ENCODE data around the gene RGPD6.
"Not testable (repeated sequence)": the region's sequence is repeated elsewhere in the genome, so short reads cannot be mapped to it uniquely, and the experiment has no call there.

The RGPD6 gene

DNA sequence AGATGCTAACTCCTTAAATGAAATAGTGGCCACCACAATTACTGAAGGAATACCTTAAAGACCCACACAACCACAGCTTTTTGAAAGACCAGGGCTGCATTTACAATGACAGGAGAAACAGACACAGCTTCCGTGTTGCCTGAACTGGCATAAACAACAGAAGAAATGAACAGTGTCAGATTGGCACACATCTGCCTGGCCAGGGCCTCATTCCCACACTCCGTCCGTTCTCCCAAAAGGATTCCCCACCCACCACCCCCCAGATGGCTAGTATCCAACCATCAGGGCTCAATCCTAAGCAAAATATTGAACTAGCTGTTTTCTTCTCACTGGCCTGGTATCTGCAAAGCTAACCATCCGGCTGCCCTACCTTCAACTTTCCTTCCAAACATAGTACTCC is 96.9 kb downstream of the RGPD6 start:
- not testable (repeated sequence) for DNase-seq

DNA sequence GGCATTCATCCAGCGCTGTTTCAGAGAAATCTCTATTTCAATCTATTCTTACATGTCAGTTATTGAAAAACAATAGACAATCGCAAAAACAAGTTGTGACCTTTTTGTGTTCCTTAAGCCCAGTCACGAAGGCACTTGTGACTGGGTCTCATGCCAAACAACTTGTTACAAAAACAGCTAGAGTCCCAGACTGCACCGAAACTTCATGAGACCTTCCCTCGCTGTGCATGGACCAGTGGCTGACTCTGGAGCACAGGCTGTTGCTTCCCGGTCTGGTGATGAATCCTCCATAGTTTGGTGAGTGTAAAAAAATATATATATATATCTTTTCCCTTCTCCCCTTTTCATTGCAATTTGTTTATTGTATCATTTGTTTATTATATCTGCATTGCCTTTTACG is 99.7 kb downstream of the RGPD6 start:
- DNase-seq = not testable (repeated sequence)

DNA sequence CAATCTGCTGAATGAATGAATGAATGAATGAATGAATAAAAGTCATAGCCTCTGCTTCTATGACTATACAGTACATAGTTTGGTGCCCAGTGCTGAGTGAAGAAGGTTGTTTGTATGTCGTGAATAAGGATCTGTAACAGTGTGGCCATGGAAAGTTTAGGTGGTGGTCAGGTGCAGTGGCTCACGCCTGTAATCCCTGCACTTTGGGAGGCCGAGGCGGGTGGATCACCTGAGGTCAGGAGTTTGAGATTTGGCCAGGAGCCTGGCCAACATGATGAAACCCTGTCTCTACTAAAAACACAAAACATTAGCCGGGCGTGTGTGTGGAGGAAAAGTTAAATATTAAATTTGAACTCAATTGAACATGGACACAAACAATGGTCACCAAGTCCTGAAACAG is 100.1 kb downstream of the RGPD6 start:
- DNase-seq = not testable (repeated sequence)

DNA sequence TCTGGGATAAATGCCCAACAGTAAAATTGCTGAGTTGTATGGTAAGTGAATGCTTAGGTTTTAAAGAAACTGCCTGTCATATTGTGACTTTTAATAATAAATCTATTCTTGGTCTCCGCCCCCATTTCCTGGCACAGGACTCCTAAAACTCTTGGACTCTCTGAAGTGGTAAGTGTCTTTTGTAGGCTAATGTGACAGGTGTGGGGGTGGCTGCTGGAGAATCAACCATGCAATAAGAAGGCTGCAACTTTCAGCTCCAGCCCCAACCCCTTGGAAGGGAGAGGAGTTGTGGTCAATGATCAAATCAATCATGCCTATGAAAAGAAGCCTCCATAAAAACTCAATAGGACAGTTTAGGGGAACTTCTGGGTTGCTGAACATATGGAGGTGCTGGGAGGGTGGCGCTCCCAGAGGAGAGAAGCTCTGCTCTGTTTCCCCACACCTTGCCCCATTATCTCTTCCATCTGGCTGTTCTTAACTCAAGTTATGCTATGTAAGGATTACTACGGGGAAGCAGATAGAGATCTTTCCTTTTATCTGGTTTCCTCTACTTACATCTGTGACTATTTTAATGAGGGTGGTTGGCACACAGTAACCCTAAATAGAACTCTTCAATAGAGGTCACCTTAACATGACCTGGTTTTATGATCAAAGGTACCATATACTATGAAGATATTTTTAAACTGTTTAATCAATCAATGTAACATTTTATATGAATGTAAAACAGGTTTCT is 101.2 kb downstream of the RGPD6 start:
- not testable (repeated sequence) for DNase-seq

DNA sequence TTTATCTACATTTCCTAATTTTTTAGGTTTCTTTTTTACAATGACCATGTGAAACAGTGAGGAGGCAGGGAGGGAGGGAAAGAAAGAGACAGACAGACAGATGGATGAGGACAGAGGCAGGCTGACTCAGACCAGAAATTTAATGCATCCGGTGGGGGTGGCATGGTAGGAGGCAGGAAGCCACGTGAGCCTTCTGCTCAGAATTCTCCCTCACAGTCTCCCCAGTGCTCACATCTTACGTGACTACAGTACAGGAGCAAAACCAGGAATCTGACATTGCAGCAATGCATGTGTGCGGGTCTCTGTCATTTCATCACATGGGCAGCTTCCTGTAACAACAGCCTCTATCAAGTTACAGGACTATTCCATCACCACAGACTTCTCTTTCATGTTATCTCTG is 102.1 kb downstream of the RGPD6 start:
- not testable (repeated sequence) for DNase-seq

DNA sequence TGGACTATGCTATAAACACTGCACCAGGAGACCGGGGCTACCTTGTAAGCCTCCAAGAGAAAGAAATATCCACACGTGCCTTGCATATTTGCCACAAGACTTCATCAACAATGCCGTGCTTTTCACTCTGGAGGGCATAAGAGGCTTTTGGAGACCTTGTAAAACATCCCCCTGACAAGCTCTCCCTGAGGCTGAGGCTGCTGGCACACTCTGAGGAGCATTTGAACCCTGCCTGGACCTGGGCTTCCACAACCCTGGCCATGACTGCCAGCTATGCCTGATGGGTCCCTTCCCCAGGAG is 104.0 kb downstream of the RGPD6 start:
- not testable (repeated sequence) for DNase-seq

DNA sequence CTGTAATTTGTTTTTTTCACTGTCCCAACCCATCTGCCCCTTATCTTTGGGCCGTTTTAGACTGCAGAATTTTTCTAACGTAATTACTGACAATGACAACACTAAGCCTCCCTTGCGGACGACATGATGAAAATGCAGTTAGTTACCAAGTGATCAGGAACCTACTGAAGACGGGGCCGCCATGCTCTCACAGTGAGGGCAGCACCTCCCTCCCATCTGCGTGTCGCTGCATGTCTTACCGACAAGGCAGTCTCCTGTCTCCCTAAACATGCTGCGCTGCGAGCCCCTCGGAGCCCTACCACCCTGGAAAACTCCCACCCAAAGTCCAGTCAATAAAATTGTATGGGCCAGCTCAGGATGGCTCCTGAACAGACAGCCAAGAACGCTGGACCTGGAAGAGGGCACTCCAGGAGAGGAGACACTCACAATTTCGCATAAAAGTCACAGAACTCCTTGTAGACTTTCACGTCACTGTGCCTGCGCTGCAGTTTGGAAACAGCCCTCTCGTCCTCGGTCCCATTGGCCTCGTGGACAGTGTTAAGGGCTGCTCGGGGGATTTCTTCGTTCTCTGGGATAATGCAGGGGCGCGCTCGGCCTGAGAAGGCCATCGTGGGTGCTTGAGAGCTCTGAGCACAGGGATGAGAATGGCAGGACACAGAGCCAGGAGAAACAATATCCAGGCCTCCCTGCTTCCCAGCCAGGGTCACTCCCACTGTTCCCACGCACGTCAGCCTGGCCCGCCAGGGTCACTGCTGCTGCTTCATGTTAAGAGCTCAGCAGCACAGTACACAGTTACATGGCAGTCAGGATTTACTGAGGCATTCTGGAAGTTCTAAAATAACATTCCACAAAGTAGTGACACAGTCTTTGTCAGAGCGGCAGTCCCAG is 104.6 kb downstream of the RGPD6 start, which contains the start of gene LIMS4:
LIMS4 (minus strand) TSS at position 646 of the 888 bp plus-strand sequence; CDS start at position 608, 38 bp downstream.
- DNase-seq = not testable (repeated sequence)

DNA sequence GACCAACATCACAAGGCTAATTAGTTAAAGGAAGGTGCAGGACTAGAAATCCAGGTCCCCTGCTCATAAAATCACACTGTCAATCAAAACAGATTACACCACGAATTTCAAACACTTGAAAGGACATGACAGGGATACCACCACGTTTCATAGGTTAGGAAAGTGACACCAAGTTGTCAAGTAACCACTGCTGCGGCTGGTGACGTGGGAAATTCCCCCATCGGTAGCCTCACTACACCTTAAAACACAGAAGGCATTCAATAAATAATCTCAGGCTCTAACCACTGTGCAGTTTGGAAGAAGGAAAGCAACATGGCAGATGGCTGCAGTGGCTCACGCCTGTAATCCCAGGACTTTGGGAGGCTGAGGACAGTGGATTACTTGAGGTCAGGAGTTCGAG is 108.1 kb downstream of the RGPD6 start:
- not testable (repeated sequence) for DNase-seq

DNA sequence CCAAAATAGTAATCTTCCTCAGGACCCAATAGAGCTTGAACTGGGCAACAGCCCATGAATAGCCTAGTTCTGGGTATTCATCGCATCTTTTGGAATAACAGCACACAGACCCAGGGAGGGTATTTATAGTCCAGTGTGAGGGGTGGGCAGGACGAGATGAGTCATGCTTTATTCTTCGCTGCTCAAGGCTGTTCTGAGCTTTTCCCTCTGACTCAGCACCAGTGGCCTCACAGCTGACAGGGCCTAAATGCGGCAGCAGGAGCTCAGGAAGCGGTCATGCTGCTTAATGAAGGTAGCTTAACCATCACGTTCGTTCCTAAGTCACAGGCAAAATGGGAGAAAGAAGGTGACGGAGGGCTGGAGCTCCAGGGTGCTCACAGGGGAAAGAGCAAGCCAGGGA is 111.7 kb downstream of the RGPD6 start:
- DNase-seq = not testable (repeated sequence)

Data from RPMI8226 (cell line).